ENCODE measurements around the gene MRPS27. TPM values are rescaled to one million over a fixed set of nuclear protein-coding genes. Genes with fewer than 3 reads are reported as not detected.

MRPS27 gene
- total and polyA plus RNA-seq, 4 donors: 17.6 to 38.7 (median 34.9) TPM

GRCh38 chr5:72308853-72309191 is 11.2 kb downstream of the MRPS27 start (continued):
- TF ChIP-seq REST (IDR thresholded peaks at IDR 0.05) (no peak), CTCF (IDR thresholded peaks at IDR 0.05; ENCODE audit: low read depth, low read length, missing input control) (no peak), EGR1 (IDR thresholded peaks at IDR 0.05; ENCODE audit: low read depth in 2 of 2) (no peak), FOXA1 (IDR thresholded peaks at IDR 0.05) (no peak), TAF1 (conservative IDR thresholded peaks at IDR 0.05) (no peak)

- WGBS: 2% methylated on average over 76 of the region's 76 CpGs
- Histone ChIP-seq H3K9me3 (ENCODE audit: control insufficient read depth in 4 of 4, low read length in 3 of 4) (no peaks in the 10 kb centered on the region), H3K4me3 (ENCODE audit: low read depth in 1 of 3, low read length in 3 of 3) (peak overlapping the region; percentile 59 to 85 (median 76)), H3K36me3 (ENCODE audit: control insufficient read depth in 4 of 4, insufficient read depth in 3 of 4, low read depth in 1 of 4, low read length in 3 of 4) (peaks cover 3 to 25% (median 12%) of the 10 kb centered on the region in 4 donors), H3K4me1 (ENCODE audit: control insufficient read depth in 4 of 4, insufficient read depth in 4 of 4, low read length in 3 of 4) (peaks cover 1 to 10% (median 3%) of the 10 kb centered on the region in 4 donors), H3K27ac (ENCODE audit: low read depth in 1 of 2, low read length in 2 of 2) (peak overlapping the region; percentile 85 to 89), H3K9ac (ENCODE audit: low read depth in 1 of 2, low read length in 2 of 2) (peak overlapping the region; percentile 30 to 80), H3K27me3 (ENCODE audit: control insufficient read depth in 4 of 4, insufficient read depth in 4 of 4, low read length in 3 of 4) (no peaks in the 10 kb centered on the region)
- peak; percentile 96 for DNase-seq (ENCODE audit: low spot score)
- TF ChIP-seq SP1 (IDR thresholded peaks at IDR 0.05) (peak; percentile 65), REST (IDR thresholded peaks at IDR 0.05) (peak; percentile 80), ZBTB33 (IDR thresholded peaks at IDR 0.05) (no peak), EGR1 (IDR thresholded peaks at IDR 0.05; ENCODE audit: low read depth in 2 of 2) (no peak), RAD21 (IDR thresholded peaks at IDR 0.05) (peak; percentile 84 to 85), YY1 (IDR thresholded peaks at IDR 0.05) (peak; percentile 83), HNF4G (IDR thresholded peaks at IDR 0.05) (no peak), CTCF (IDR thresholded peaks at IDR 0.05; ENCODE audit: low read depth, low read length, missing input control) (peak; percentile 88), FOXA2 (IDR thresholded peaks at IDR 0.05) (no peak), ATF3 (IDR thresholded peaks at IDR 0.05) (no peak), RXRA (IDR thresholded peaks at IDR 0.05) (no peak), GABPA (IDR thresholded peaks at IDR 0.05 in 1 of 2, conservative IDR thresholded peaks at IDR 0.05 in 1 of 2) (no peak), TAF1 (conservative IDR thresholded peaks at IDR 0.05) (peak; percentile 52), JUND (IDR thresholded peaks at IDR 0.05) (no peak), MAX (IDR thresholded peaks at IDR 0.05) (peak; percentile 7), NR2F2 (IDR thresholded peaks at IDR 0.05) (no peak), HNF4A (conservative IDR thresholded peaks at IDR 0.05) (no peak), FOXA1 (IDR thresholded peaks at IDR 0.05) (no peak)
Measured at GRCh38 chr5:72307968-72308852, 11.8 kb downstream of the MRPS27 start.

Measured in liver (tissue), 9 donors.